H1 (cell line): ENCODE measurements around the gene SLX4IP.

Experiments used
- CREB1 ChIP-seq: IDR thresholded peaks from 2 replicates; pipeline ENCODE4 v1.6.1; 2012; ENCODE audit warnings: inconsistent platforms
- CTCF ChIP-seq, 3 experiments: IDR thresholded peaks; 1 replicate in 2 of 3; 2 replicates in 1 of 3; pipeline versions ENCODE4 v1.5.1 to v1.6.1; 2011; ENCODE audit warnings: low read length in 3 of 3, mild to moderate bottlenecking in 3 of 3, inconsistent platforms in 2 of 3, low read depth in 1 of 3, moderate library complexity in 1 of 3; ENCODE audit not compliant: insufficient read depth in 1 of 3; ENCODE audit errors: control extremely low read depth in 1 of 3
- MAFK ChIP-seq: IDR thresholded peaks from 2 replicates; pipeline ENCODE4 v1.6.1; 2012; ENCODE audit warnings: low read depth, mild to moderate bottlenecking, improper control_type of control experiment, low read length
- NRF1 ChIP-seq: IDR thresholded peaks from 2 replicates; pipeline ENCODE4 v1.6.1; 2011; ENCODE audit warnings: mild to moderate bottlenecking, low read depth, low read length, improper control_type of control experiment
- RAD21 ChIP-seq, 2 experiments: IDR thresholded peaks in 1 of 2; conservative IDR thresholded peaks in 1 of 2; 2 replicates each; pipeline ENCODE4 v1.6.1; 2011; ENCODE audit warnings: low read depth in 2 of 2, low read length in 2 of 2, improper control_type of control experiment in 1 of 2, inconsistent platforms in 1 of 2, mild to moderate bottlenecking in 1 of 2, moderate library complexity in 1 of 2
- SP2 ChIP-seq: IDR thresholded peaks from 2 replicates; pipeline ENCODE4 v1.6.1; 2012; ENCODE audit warnings: mild to moderate bottlenecking, low read length, inconsistent platforms
- TAF7 ChIP-seq: optimal IDR thresholded peaks from 2 replicates; pipeline ENCODE3; 2011; ENCODE audit warnings: low read depth, mild to moderate bottlenecking, inconsistent platforms, low read length, moderate library complexity, borderline replicate concordance
- TF ChIP-seq, protein P1 (sequence below): IDR thresholded peaks from 2 replicates; pipeline ENCODE4 v1.6.1; 2012; ENCODE audit warnings: low read length, inconsistent platforms

GRCh38 chr20:10616212-10616611 is 181.1 kb downstream of the SLX4IP start:
- TF ChIP-seq CTCF (IDR thresholded peaks at IDR 0.05; ENCODE audit: control extremely low read depth in 1 of 3, insufficient read depth in 1 of 3, low read depth in 1 of 3, low read length in 3 of 3) (no peak), RAD21 (IDR thresholded peaks at IDR 0.05 in 1 of 2, conservative IDR thresholded peaks at IDR 0.05 in 1 of 2; ENCODE audit: low read depth in 2 of 2, low read length in 2 of 2) (no peak), NRF1 (no peak), CREB1 (no peak), SP2 (no peak), MAFK (no peak), TAF7 (no peak)
- TF ChIP-seq, protein P1, sequence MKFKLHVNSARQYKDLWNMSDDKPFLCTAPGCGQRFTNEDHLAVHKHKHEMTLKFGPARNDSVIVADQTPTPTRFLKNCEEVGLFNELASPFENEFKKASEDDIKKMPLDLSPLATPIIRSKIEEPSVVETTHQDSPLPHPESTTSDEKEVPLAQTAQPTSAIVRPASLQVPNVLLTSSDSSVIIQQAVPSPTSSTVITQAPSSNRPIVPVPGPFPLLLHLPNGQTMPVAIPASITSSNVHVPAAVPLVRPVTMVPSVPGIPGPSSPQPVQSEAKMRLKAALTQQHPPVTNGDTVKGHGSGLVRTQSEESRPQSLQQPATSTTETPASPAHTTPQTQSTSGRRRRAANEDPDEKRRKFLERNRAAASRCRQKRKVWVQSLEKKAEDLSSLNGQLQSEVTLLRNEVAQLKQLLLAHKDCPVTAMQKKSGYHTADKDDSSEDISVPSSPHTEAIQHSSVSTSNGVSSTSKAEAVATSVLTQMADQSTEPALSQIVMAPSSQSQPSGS: no peak
